Dermis lymphatic vessel endothelial cell (primary cell): Measurements from ENCODE around the gene CTR9. TPM values are rescaled to one million over a fixed set of nuclear protein-coding genes. Genes with fewer than 3 reads are reported as not detected.

Source experiments
- total RNA-seq: library from RNA; depleted of rRNA; stranded (reverse); fragments of >200 nt; gene quantifications from 2 replicates; pipeline ENCODE4 v1.2.1, GENCODE V29; 2014

CTR9 gene
- total RNA-seq, result 36.0 and 46.1 TPM in 2 replicates

DNA sequence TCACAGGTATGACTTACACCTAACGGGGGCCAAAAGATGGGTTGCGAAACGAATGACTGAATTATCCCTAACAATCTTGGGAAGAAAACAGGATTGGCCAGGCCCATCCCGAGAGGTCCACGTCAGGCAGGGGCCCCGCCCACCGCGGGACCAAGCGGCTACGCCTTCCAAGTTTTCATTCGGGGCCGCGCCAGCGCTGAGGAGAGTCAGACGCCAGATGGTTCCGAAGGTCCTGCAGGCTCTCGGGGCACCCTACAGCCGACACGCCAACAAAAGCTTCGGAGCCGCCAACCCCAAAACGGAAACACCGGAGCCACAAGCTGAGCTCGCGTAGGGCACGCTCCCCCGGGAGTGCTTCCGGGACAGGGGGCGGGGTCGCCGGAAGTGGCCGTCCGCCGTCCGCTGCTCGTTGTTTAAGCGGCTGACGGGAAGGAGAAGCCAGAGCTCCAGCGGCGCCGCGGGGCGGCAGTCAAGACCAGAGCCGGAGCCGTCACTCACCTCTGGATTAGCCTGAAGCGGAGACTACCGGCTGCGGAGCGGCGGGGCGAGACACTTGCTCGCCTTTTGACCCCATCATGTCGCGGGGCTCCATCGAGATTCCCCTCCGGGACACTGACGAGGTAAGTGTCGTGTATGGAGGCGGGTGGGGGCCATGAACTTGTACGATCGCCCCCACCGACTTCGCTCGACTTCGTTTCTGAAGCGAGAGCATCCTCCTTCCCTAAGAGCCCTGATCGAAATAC, at the start of gene CTR9:
TSS of gene CTR9 (plus strand) at position 409 of the 743 bp plus-strand sequence. CDS start at position 576, 167 bp downstream.

DNA sequence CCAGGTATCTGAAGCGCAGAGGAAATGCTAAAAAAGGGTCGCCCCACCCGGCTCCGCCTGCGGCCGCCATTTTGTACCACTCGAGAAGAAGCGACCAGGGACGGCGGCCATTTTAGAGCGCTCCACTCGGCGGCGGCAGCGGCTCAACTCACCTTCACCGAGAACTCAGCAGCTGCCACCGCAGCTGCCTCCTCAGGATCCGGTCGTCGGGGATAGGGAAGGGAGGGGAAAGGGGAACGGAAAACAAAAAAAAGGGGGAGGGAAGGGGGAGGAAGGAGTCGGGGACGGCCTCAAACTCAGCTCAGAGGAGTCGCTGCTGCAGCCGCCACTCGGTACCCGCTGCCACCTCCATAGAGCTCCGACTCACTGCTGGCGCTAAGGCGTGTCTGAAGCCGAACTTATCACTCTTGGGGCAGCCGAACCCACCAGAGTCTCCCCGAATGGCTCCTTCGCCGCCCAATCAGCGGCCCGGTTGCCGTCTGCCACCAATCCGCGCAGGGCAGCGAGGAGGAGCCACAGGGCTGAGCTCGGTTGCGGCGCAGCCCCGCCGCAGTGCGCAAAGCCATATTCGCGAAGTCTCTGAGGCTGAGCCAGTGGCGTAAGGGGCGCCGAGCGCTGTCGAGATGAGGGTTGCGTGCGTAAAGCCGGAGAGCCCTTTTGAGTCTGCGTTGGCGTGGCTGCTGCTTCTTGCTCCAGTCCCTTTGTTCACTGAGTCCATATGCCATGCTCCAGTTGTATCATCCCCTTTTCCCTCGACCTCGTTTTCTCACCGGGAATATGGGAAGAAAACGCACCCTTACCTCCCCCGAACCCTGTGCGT, 57.7 kb downstream of the CTR9 start, which contains the start of gene EIF4G2:
TSS of gene EIF4G2 (minus strand) at position 374 of the 820 bp plus-strand sequence.

Other genes starting within 250 kb of the CTR9 start
- 70.7 and 82.6 TPM in 2 replicates for gene RNF141, start 210.1 kb upstream of the CTR9 start, total RNA-seq
- gene LYVE1, start 182.6 kb upstream of the CTR9 start, total RNA-seq, result 208 and 386 TPM in 2 replicates
- 0.69 and 0.87 TPM in 2 replicates for gene IRAG1, start 57.5 kb upstream of the CTR9 start, total RNA-seq
- 718 and 747 TPM in 2 replicates for gene EIF4G2, start 57.7 kb downstream of the CTR9 start, total RNA-seq
- 10.9 and 16.3 TPM in 2 replicates for gene ZBED5, start 106.8 kb downstream of the CTR9 start, total RNA-seq